ENCODE data around the gene MPG. TPM values are rescaled to one million over a fixed set of nuclear protein-coding genes. Genes with fewer than 3 reads are reported as not detected.

MPG gene
- total and polyA plus RNA-seq, 2 of the 8 experiments (the other 6 are each of a cell fraction or from before 2014, with no cell fraction given): 37.6 to 83.7 TPM

DNA sequence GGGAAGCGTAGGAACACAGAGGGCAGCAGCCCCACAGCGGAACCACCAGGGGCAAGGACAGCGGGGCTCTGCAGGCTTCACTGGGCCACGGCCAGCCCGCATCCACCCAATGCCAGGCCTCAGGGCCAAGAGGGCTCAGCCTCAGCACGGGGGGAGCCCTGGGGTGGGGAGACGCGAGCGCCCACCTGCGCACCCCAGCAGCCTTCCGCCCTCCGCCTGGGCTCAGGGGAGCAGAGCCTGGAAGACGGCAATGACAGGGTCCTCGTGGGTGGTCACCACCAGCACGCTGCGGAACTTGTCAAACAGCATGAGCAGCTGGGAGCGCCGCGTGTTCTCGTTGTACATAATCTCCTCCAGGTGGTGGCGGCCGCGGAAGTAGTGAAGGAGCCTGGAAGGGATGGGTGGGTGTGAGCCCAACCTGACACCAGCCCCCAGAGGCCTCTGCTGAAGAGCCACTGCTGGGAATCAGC lies 8.5 kb downstream of the MPG start (continued):
- TF ChIP-seq, protein P1, sequence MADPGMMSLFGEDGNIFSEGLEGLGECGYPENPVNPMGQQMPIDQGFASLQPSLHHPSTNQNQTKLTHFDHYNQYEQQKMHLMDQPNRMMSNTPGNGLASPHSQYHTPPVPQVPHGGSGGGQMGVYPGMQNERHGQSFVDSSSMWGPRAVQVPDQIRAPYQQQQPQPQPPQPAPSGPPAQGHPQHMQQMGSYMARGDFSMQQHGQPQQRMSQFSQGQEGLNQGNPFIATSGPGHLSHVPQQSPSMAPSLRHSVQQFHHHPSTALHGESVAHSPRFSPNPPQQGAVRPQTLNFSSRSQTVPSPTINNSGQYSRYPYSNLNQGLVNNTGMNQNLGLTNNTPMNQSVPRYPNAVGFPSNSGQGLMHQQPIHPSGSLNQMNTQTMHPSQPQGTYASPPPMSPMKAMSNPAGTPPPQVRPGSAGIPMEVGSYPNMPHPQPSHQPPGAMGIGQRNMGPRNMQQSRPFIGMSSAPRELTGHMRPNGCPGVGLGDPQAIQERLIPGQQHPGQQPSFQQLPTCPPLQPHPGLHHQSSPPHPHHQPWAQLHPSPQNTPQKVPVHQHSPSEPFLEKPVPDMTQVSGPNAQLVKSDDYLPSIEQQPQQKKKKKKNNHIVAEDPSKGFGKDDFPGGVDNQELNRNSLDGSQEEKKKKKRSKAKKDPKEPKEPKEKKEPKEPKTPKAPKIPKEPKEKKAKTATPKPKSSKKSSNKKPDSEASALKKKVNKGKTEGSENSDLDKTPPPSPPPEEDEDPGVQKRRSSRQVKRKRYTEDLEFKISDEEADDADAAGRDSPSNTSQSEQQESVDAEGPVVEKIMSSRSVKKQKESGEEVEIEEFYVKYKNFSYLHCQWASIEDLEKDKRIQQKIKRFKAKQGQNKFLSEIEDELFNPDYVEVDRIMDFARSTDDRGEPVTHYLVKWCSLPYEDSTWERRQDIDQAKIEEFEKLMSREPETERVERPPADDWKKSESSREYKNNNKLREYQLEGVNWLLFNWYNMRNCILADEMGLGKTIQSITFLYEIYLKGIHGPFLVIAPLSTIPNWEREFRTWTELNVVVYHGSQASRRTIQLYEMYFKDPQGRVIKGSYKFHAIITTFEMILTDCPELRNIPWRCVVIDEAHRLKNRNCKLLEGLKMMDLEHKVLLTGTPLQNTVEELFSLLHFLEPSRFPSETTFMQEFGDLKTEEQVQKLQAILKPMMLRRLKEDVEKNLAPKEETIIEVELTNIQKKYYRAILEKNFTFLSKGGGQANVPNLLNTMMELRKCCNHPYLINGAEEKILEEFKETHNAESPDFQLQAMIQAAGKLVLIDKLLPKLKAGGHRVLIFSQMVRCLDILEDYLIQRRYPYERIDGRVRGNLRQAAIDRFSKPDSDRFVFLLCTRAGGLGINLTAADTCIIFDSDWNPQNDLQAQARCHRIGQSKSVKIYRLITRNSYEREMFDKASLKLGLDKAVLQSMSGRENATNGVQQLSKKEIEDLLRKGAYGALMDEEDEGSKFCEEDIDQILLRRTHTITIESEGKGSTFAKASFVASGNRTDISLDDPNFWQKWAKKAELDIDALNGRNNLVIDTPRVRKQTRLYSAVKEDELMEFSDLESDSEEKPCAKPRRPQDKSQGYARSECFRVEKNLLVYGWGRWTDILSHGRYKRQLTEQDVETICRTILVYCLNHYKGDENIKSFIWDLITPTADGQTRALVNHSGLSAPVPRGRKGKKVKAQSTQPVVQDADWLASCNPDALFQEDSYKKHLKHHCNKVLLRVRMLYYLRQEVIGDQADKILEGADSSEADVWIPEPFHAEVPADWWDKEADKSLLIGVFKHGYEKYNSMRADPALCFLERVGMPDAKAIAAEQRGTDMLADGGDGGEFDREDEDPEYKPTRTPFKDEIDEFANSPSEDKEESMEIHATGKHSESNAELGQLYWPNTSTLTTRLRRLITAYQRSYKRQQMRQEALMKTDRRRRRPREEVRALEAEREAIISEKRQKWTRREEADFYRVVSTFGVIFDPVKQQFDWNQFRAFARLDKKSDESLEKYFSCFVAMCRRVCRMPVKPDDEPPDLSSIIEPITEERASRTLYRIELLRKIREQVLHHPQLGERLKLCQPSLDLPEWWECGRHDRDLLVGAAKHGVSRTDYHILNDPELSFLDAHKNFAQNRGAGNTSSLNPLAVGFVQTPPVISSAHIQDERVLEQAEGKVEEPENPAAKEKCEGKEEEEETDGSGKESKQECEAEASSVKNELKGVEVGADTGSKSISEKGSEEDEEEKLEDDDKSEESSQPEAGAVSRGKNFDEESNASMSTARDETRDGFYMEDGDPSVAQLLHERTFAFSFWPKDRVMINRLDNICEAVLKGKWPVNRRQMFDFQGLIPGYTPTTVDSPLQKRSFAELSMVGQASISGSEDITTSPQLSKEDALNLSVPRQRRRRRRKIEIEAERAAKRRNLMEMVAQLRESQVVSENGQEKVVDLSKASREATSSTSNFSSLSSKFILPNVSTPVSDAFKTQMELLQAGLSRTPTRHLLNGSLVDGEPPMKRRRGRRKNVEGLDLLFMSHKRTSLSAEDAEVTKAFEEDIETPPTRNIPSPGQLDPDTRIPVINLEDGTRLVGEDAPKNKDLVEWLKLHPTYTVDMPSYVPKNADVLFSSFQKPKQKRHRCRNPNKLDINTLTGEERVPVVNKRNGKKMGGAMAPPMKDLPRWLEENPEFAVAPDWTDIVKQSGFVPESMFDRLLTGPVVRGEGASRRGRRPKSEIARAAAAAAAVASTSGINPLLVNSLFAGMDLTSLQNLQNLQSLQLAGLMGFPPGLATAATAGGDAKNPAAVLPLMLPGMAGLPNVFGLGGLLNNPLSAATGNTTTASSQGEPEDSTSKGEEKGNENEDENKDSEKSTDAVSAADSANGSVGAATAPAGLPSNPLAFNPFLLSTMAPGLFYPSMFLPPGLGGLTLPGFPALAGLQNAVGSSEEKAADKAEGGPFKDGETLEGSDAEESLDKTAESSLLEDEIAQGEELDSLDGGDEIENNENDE (IDR thresholded peaks at IDR 0.05; ENCODE audit: insufficient replicate concordance, low read length): no peak
- no peak for TF ChIP-seq EGR1 (IDR thresholded peaks at IDR 0.05; ENCODE audit: borderline replicate concordance, low read depth, low read length)
- no peak for TF ChIP-seq SIRT6 (IDR thresholded peaks at IDR 0.05; ENCODE audit: low read length)
- no peak for TF ChIP-seq CHD1 (IDR thresholded peaks at IDR 0.05; ENCODE audit: low read depth, low read length)
- TF ChIP-seq TCF12 (IDR thresholded peaks at IDR 0.05; ENCODE audit: low read depth, low read length): no peak
- TF ChIP-seq, protein P2, sequence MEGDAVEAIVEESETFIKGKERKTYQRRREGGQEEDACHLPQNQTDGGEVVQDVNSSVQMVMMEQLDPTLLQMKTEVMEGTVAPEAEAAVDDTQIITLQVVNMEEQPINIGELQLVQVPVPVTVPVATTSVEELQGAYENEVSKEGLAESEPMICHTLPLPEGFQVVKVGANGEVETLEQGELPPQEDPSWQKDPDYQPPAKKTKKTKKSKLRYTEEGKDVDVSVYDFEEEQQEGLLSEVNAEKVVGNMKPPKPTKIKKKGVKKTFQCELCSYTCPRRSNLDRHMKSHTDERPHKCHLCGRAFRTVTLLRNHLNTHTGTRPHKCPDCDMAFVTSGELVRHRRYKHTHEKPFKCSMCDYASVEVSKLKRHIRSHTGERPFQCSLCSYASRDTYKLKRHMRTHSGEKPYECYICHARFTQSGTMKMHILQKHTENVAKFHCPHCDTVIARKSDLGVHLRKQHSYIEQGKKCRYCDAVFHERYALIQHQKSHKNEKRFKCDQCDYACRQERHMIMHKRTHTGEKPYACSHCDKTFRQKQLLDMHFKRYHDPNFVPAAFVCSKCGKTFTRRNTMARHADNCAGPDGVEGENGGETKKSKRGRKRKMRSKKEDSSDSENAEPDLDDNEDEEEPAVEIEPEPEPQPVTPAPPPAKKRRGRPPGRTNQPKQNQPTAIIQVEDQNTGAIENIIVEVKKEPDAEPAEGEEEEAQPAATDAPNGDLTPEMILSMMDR (IDR thresholded peaks at IDR 0.05; ENCODE audit: control extremely low read depth in 1 of 3, insufficient read depth in 1 of 3, low read depth in 1 of 3, low read length in 3 of 3): no peak

Data from H1 (cell line).